ENCODE data around the gene LETMD1.

- no peak for TF ChIP-seq POLR2A (IDR thresholded peaks at IDR 0.05; ENCODE audit: low read length)
- no peak for TF ChIP-seq GATA1 (IDR thresholded peaks at IDR 0.05; ENCODE audit: low read depth, low read length)
Observed at GRCh38 chr12:51059086-51059485, 11.0 kb downstream of the LETMD1 start.

All from erythroblast (primary cell).